Measurements from ENCODE around the gene EFHD2. TPM values are rescaled to one million over a fixed set of nuclear protein-coding genes. Genes with fewer than 3 reads are reported as not detected.
A peak's percentile ranks its signal among the peaks of the same experiment; 100 is the strongest.

Gene EFHD2
- total and polyA plus RNA-seq, 2 donors (not counting 1 experiment from before 2014, with no cell fraction given): 14.9 to 23.5 TPM

DNA sequence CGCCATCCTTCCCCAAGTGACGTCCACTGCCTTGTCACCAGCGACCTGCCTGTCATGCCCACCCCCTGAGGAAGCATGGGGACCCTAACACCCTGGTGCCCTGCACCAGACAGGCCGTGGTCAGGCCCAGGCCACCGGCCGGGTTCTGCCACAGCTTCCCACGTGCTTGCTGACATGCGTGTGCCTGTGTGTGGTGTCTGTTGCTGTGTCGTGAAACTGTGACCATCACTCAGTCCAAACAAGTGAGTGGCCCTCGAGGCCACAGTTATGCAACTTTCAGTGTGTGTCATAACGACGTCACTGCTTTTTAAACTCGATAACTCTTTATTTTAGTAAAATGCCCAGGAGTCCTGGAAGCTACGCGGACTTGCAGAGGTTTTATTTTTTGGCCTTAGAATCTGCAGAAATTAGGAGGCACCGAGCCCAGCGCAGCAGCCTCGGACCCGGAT, 20.0 kb downstream of the EFHD2 start:
- Histone ChIP-seq H3K27me3 (ENCODE audit: control insufficient read depth, insufficient read depth, low read length) (no peaks in the 10 kb centered on the region), H3K9me3 (ENCODE audit: control insufficient read depth, insufficient read depth, low read depth, low read length) (no peaks in the 10 kb centered on the region), H3K4me1 (ENCODE audit: control insufficient read depth, extremely low read depth, insufficient read depth, low read length) (peaks cover 14% of the 10 kb centered on the region), H2AFZ (ENCODE audit: low read length) (no peak overlapping the region), H3K27ac (ENCODE audit: insufficient read depth, low read length) (no peak overlapping the region), H3K9ac (ENCODE audit: insufficient read depth, low read length) (no peak overlapping the region), H3K36me3 (ENCODE audit: control insufficient read depth, insufficient read depth, low read length) (peaks cover 2% of the 10 kb centered on the region), H3K4me2 (ENCODE audit: extremely low read depth, insufficient read depth, low read length) (no peak overlapping the region), H3K4me3 (replicated peaks in 1 of 4; ENCODE audit: control extremely low read depth in 1 of 4, insufficient read depth in 1 of 4, low read depth in 3 of 4, low read length in 4 of 4) (no peak overlapping the region), H4K20me1 (ENCODE audit: control insufficient read depth, extremely low read depth, insufficient read depth, low read length) (no peaks in the 10 kb centered on the region), H3K79me2 (ENCODE audit: control insufficient read depth, insufficient read depth, low read length) (no peaks in the 10 kb centered on the region)
- TF ChIP-seq EZH2 (IDR thresholded peaks at IDR 0.05; ENCODE audit: low read length, missing control alignments): no peak
- TF ChIP-seq, protein P1, sequence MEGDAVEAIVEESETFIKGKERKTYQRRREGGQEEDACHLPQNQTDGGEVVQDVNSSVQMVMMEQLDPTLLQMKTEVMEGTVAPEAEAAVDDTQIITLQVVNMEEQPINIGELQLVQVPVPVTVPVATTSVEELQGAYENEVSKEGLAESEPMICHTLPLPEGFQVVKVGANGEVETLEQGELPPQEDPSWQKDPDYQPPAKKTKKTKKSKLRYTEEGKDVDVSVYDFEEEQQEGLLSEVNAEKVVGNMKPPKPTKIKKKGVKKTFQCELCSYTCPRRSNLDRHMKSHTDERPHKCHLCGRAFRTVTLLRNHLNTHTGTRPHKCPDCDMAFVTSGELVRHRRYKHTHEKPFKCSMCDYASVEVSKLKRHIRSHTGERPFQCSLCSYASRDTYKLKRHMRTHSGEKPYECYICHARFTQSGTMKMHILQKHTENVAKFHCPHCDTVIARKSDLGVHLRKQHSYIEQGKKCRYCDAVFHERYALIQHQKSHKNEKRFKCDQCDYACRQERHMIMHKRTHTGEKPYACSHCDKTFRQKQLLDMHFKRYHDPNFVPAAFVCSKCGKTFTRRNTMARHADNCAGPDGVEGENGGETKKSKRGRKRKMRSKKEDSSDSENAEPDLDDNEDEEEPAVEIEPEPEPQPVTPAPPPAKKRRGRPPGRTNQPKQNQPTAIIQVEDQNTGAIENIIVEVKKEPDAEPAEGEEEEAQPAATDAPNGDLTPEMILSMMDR (conservative IDR thresholded peaks at IDR 0.05 in 1 of 2, IDR thresholded peaks at IDR 0.05 in 1 of 2; ENCODE audit: low read depth in 1 of 2, low read length in 2 of 2): no peak
- DNase-seq (ENCODE audit: low read depth in 2 of 2): peak; percentile 62 to 67

DNA sequence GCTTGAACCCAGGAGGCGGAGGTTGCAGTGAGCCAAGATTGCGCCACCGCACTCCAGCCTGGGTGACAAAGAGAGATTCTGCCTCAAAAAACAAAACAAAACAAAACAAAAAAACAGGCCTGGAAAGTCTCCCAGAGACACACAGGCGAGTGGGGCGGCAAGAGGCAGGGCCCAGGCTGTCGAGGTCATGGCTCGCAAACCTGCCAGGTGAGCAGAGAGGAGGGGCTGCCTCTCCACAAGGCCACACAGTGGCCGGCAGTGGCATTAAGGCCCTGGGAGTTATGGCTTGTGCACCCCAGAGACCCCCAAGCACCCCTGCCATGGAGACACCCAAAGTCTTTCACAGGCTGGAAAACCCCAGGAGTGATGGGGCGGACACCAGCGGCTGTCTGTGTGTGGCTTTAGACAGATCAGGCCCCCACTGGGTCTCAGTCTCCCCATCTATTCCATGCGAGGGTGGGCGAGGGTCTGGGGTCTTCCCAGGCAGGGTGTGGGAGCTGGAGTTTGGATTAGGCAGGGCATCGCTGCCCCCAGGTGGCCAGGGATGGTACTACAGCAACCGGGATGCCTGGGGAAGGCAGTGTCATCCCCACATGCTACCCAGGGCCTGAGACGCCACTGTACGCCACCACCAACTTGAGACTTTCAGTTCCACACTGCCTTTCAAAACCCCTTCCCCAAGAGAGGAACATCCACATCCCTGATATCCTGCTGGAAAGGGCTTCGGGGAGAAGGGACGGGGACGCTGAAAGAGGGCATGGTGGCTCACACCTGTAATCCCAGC, 21.3 kb downstream of the EFHD2 start:
- no peak for TF ChIP-seq EZH2 (IDR thresholded peaks at IDR 0.05; ENCODE audit: low read length, missing control alignments)
- TF ChIP-seq, protein P1 (conservative IDR thresholded peaks at IDR 0.05 in 1 of 2, IDR thresholded peaks at IDR 0.05 in 1 of 2; ENCODE audit: low read depth in 1 of 2, low read length in 2 of 2): peak; percentile 95 to 96
- no peak overlapping the region for H2AFZ ChIP-seq (ENCODE audit: low read length)
- no peaks in the 10 kb centered on the region for H3K9me3 ChIP-seq (ENCODE audit: control insufficient read depth, insufficient read depth, low read depth, low read length)
- no peak overlapping the region for H3K4me2 ChIP-seq (ENCODE audit: extremely low read depth, insufficient read depth, low read length)
- H4K20me1 ChIP-seq (ENCODE audit: control insufficient read depth, extremely low read depth, insufficient read depth, low read length): no peaks in the 10 kb centered on the region
- no peak overlapping the region for H3K4me3 ChIP-seq (replicated peaks in 1 of 4; ENCODE audit: control extremely low read depth in 1 of 4, insufficient read depth in 1 of 4, low read depth in 3 of 4, low read length in 4 of 4)
- H3K27ac ChIP-seq (ENCODE audit: insufficient read depth, low read length): no peak overlapping the region
- peaks cover 2% of the 10 kb centered on the region for H3K36me3 ChIP-seq (ENCODE audit: control insufficient read depth, insufficient read depth, low read length)
- no peak overlapping the region for H3K9ac ChIP-seq (ENCODE audit: insufficient read depth, low read length)
- no peaks in the 10 kb centered on the region for H3K27me3 ChIP-seq (ENCODE audit: control insufficient read depth, insufficient read depth, low read length)
- H3K79me2 ChIP-seq (ENCODE audit: control insufficient read depth, insufficient read depth, low read length): no peaks in the 10 kb centered on the region
- peaks cover 14% of the 10 kb centered on the region for H3K4me1 ChIP-seq (ENCODE audit: control insufficient read depth, extremely low read depth, insufficient read depth, low read length)
- DNase-seq (ENCODE audit: low read depth in 2 of 2): peak in 1 of 2 donors; percentile 47

DNA sequence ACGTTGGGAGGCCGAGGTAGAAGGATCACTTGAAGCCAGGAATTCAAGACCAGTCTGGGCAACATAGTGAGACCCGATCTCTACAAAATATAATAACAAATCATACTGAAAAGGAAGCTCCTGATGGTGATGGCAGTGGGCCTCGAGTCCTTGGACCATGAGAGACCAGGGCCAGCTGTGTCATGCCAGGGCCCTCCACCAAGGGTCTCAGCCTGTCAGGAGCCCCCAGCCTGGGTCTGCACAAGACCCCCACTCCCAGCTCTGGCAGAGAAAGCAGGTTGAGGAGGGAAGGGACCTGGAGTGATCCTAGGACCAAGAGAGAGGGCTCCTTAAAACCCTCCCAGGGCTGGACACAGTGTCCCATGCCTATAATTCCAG, 21.9 kb downstream of the EFHD2 start:
- TF ChIP-seq EZH2 (IDR thresholded peaks at IDR 0.05; ENCODE audit: low read length, missing control alignments): no peak
- TF ChIP-seq, protein P1 (conservative IDR thresholded peaks at IDR 0.05 in 1 of 2, IDR thresholded peaks at IDR 0.05 in 1 of 2; ENCODE audit: low read depth in 1 of 2, low read length in 2 of 2): no peak
- H3K9ac ChIP-seq (ENCODE audit: insufficient read depth, low read length): no peak overlapping the region
- H4K20me1 ChIP-seq (ENCODE audit: control insufficient read depth, extremely low read depth, insufficient read depth, low read length): no peaks in the 10 kb centered on the region
- DNase-seq (ENCODE audit: low read depth in 2 of 2): no peak
- no peak overlapping the region for H3K4me3 ChIP-seq (replicated peaks in 1 of 4; ENCODE audit: control extremely low read depth in 1 of 4, insufficient read depth in 1 of 4, low read depth in 3 of 4, low read length in 4 of 4)
- H3K4me1 ChIP-seq (ENCODE audit: control insufficient read depth, extremely low read depth, insufficient read depth, low read length): peaks cover 14% of the 10 kb centered on the region
- no peak overlapping the region for H2AFZ ChIP-seq (ENCODE audit: low read length)
- no peak overlapping the region for H3K27ac ChIP-seq (ENCODE audit: insufficient read depth, low read length)
- no peaks in the 10 kb centered on the region for H3K27me3 ChIP-seq (ENCODE audit: control insufficient read depth, insufficient read depth, low read length)
- no peak overlapping the region for H3K4me2 ChIP-seq (ENCODE audit: extremely low read depth, insufficient read depth, low read length)
- H3K36me3 ChIP-seq (ENCODE audit: control insufficient read depth, insufficient read depth, low read length): peaks cover 2% of the 10 kb centered on the region
- no peaks in the 10 kb centered on the region for H3K9me3 ChIP-seq (ENCODE audit: control insufficient read depth, insufficient read depth, low read depth, low read length)
- no peaks in the 10 kb centered on the region for H3K79me2 ChIP-seq (ENCODE audit: control insufficient read depth, insufficient read depth, low read length)

Data from fibroblast of lung (primary cell).